HG03135 (cell line): Measurements from ENCODE around the gene ADGRD1.

Experiments
- ATAC-seq: cut with Tn5 transposase; IDR thresholded peaks from one replicate; pipeline ENCODE4 v1.9.1; 2021; ENCODE audit warnings: mild to moderate bottlenecking, moderate library complexity; ENCODE audit not compliant: unreplicated experiment

The ADGRD1 gene

GRCh38 chr12:131020326-131021153 lies 66.8 kb downstream of the ADGRD1 start:
- no peak for ATAC-seq

- ATAC-seq = no peak
Measured at GRCh38 chr12:131021154-131021541, 67.4 kb downstream of the ADGRD1 start.

DNA sequence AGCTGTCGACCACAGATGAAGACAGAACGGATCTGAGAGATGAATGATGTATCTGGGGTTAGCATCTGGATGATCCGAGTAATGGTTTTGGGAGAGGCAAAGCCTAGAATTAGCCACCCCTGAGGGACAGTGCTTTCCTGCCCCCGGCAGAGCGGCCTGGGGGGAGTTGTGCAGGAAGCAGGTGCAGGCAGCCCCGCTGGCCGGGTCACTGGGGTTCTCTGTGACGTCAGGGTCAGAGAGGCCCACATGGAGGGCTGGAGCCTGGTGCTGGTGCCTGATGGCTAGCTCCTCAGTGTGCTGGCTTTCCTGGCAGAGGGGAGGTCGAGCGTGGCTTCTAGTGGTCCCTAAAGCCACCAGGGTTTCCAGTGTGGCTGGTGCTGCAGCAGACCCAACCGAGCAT lies 70.3 kb downstream of the ADGRD1 start:
- no peak for ATAC-seq

DNA sequence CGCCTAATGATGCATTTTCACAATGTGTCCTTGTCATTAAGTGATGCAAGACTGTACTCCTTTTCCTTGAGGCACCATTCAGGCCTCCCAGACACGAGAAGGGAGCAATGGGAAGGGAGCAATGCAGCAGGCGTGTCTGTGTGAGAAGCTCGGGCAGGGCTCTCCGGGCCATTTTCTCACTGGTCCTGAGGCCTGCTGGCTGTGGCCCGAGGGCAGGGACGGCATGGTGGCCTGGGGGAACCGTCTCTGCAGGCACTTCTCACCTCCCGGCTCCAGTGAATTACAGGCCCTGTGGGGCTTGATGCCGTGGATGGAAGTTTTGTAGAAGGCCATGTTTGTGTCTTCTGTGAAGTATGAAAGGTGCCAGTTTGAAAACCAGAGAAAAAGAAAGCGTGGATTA lies 71.0 kb downstream of the ADGRD1 start:
- ATAC-seq = no peak

DNA sequence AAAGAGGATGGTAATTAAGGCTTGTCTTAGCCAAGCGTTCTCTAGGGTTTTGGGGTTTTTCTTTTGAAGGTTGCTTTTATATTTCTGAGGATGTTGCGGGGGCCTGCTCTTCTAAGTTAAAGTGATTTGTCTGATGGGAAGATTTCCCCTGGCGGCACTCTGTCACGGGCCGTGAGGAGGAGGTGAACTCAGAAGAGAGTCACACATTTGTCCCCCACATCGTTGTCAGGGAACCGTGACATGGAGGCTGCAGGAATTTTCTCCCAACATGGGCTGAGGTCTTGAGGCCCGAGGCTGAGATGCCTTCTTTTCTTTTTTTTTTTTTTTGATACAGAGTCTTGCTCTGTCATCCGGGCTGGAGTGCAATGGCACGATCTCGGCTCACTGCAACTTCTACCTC lies 71.5 kb downstream of the ADGRD1 start:
- no peak for ATAC-seq

GRCh38 chr12:131025939-131026702 lies 72.4 kb downstream of the ADGRD1 start:
- no peak for ATAC-seq

DNA sequence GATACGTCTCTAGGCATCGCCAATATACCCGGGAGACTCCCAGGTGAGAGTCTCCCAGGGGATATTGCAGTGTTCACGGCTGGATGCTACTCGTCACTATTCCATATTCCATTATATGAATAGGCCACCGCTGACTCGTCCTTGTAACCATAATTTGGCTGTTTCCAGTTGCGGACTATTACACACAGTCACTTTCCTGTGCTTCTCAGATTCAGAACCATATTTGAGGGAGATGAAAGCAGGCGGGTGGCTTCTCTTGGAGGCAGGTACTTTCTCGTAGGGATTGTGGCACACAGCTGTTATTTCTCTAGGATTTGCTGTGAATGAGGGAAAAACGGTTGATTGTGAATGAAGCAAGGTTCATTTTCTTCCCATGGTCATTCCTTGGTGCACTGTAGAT lies 73.0 kb downstream of the ADGRD1 start:
- ATAC-seq = no peak

DNA sequence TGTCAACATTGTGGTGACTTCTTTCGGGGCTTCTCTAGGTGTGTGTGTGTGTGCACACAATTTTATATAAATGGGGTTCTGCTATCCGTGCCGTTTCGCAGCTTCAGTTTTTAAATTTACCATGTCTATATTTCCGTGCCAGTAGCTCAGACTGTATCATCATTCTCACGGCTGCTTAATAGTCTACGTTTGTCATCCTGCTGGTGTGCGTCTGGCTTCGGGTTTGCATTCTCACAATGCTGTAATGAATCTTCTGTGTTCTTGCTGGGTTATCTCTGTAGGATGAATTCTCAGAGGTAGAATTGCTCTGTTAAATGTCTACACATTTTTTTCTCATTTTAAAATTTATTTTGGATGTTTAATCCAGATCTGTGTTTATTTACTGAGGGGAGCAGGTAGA lies 73.6 kb downstream of the ADGRD1 start:
- ATAC-seq = no peak

- ATAC-seq = no peak
Measured at GRCh38 chr12:131027876-131028586, 74.3 kb downstream of the ADGRD1 start.

DNA sequence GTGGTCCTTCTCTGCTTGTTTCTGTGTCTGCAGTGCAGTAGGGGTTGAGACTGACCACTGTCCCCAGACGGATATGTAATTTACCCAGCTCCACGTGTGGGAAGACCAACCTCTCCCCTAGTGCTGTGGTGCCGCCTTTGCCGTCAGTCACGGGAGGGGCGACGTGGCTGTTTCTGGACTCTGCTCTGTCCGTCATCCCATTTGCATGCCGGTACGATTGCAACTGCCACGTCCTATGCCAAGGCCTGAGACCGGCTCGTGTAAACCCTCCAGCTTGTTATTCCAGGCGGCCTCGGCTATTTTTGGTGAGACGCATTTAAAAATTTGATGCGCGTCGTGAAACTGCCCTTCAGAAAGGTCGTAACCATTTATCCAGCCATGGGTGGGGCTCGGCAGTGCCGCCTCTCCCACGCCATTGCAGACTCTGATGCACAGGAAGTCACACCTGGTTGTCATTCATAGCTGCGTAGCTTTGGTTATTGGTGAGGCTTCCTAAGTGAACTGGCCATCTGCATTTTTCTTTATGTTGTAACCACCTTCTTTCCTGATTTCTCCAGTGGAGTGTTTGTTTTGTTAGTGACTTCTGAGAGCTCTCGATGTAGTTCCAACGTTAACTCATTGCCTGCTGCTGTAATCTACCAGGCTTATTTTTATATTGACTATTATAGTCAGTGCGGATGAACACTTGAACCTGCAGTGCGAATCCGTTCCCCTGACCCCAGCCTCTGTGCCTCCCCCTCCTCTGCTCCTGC lies 75.1 kb downstream of the ADGRD1 start:
- ATAC-seq = no peak

DNA sequence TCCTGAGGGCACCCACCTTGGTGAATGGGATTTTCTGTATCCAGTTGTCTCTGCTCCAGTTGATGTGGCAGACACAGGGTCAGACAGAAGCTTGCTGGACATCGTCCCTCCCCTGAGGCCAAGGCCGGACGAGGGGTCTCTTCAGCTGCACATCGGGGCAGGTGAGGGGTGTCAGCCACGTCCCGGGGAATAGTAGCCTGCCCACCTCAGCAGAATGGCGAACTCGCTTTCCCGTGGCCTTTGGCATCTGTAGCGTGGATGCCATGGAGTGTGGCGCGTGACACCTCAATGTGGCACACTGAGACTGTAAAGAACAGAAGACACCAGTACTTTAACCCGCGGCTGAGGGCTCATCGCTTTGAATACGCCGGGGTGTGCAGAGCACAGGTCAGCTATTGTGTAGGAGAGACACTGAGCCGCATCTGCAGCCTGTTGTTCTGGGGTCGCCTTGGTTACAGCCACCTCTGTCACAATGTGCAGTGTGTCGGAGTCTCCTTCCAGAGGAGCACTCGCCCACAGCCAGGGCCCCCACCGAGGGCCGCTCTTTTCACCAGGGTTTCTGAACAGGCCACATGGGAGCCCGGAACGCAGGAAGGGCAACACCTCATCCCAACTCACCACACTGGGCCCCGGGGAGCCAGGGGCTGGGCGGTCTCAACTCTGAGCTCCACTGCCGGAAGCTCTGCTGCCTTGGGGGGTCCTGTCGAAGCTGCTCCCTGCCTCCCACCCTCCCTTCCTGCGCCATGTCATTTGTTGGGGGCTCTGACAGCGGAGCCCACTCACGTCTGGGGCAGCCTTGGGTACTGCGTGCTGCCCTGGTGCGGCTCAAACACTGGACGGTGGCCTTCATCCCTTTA lies 77.0 kb downstream of the ADGRD1 start:
- no peak for ATAC-seq

GRCh38 chr12:131032082-131032750 lies 78.5 kb downstream of the ADGRD1 start:
- ATAC-seq = no peak

GRCh38 chr12:131033486-131033885 lies 79.8 kb downstream of the ADGRD1 start:
- ATAC-seq = no peak

GRCh38 chr12:131033886-131034482 lies 80.3 kb downstream of the ADGRD1 start:
- no peak for ATAC-seq

DNA sequence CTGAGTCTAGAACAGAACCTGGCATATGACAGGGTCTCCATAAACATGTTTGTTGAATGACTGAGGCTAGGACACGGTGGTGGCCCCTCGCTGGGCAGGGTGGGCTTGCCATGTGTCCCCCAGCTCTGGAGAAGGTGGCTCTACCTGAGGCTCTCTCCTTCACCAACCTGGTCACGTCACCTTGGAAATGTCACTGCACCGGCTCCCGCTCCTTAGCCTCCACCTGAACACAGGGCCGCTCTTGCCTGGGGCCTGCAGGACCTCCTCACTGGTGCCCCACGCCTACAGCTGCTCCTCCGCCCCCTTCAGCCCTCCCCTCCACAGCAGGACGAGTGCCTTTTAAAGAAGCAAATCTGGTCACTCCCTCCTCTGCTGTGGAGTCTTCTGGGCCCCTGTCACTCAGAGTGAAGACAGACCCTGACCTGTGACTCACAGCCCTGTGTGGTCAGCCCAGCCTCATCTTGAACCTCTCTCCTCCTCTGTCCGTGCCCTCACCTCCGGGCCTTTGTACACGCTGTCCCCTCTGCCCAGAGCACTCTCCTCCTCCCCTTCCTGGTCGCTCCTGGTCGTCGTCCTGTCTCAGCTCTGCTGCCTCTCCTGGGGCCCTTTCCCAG lies 81.0 kb downstream of the ADGRD1 start:
- no peak for ATAC-seq

- ATAC-seq = no peak
Measured at GRCh38 chr12:131035245-131035681, 81.6 kb downstream of the ADGRD1 start.

- no peak for ATAC-seq
Measured at GRCh38 chr12:131038159-131038558, 84.5 kb downstream of the ADGRD1 start.
